HG02840 (cell line): Measurements from ENCODE around the gene FLOT2.
"Not testable (repeated sequence)": the region's sequence is repeated elsewhere in the genome, so short reads cannot be mapped to it uniquely, and the experiment has no call there.

Experiments
- ATAC-seq: cut with Tn5 transposase; IDR thresholded peaks from one replicate; pipeline ENCODE4 v1.9.1; 2021; ENCODE audit warnings: mild to moderate bottlenecking, moderate library complexity, moderate number of reproducible peaks; ENCODE audit not compliant: unreplicated experiment, low FRiP score

FLOT2 gene

GRCh38 chr17:28853295-28853694 lies 44.2 kb downstream of the FLOT2 start:
- no peak for ATAC-seq

- no peak for ATAC-seq
Measured at GRCh38 chr17:28849281-28849680, 48.3 kb downstream of the FLOT2 start.

DNA sequence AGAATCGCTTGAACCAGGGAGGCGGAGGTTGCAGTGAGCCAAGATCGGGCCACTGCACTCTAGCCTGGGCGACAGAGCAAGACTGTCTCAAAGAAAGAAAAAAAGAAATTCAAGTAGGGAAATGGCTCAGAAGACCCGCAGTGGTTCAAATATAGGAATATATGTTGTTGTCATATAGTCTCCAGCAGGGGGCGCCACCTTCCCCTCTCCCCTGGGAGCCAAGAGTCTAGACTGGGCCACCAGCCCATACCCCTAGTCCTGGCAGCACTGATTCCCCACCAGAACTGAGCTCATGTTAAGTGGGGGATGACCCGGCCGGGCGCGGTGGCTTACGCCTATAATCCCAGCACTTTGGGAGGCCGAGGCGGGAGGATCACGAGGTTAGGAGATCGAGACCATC lies 48.9 kb downstream of the FLOT2 start:
- ATAC-seq: not testable (repeated sequence)

DNA sequence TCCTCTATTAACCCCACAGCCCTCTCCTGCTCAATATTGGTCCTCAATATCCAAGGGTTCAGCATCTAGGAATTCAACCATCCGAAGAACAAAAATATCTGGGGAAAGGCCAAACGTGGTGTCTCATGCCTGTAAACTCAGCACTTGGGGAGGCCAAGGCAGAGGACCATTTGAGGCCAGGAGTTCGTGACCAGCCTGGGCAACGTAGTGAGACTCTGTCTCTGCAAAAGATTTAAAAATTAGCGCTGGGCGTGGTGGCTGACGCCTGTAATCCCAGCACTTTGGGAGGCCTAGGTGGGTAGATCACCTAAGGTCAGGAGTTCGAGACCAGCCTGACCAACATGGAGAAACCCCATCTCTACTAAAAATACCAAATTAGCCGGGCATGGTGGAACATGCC lies 50.8 kb downstream of the FLOT2 start:
- ATAC-seq: not testable (repeated sequence)

DNA sequence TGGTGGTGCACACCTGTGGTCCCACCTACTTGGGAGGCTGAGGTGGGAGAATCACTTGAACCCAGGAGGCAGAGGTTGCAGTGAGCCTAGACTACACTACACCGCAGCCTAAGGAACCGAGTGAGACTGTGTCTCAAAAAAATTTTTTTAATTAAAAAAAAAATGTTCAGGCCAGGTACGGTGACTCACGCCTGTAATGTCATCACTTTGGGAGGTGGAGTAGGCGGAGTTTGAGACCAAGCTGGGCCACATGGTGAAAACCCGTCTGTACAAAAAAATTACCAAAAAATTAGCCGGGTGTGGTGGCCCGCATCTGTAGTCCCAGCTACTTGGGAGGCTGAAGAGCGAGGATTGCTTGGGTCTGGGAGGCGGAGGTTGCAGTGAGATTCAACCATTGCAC lies 51.3 kb downstream of the FLOT2 start:
- no peak for ATAC-seq

GRCh38 chr17:28843816-28844148 lies 53.8 kb downstream of the FLOT2 start:
- no peak for ATAC-seq

DNA sequence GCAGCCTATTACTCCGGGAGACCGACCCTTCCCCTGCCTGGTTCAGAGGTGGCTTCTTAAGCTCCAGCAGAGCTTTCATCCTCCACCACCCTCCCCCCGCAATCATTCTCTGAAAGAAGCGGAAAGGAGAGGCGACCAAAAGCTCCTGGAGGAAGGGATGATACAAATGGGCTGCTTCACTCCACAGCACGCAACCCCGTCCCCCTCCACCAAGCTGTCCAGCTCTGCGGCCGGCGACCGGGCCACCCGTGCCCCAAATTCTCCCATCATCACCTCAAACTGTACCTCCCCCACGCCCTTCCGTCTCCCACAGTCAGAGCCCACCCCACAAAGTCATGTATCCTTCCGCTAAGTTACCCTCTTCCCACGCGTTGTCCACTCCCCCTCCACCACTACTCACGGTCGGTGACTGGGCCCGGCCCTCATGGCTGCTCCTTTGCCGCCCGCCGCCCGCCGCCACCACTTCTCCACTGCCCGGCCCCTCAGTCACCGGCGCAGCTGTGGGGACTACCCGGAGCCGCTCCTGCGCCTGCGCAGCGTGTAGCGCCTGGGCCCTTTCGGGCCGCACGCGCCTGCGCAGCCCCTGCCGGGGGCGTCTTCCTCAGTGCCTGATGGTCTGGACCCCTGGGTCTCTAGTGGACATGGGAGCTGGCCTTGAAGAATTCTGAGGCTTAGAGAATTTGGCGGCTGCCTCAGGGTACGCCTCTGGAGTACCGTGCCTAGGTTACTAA lies 55.1 kb downstream of the FLOT2 start, which contains the start of gene FAM222B:
FAM222B (minus strand) TSS at position 509 of the 731 bp plus-strand sequence. CDS start 76,123 bp downstream, outside the sequence.
- peak; percentile 64 for ATAC-seq

DNA sequence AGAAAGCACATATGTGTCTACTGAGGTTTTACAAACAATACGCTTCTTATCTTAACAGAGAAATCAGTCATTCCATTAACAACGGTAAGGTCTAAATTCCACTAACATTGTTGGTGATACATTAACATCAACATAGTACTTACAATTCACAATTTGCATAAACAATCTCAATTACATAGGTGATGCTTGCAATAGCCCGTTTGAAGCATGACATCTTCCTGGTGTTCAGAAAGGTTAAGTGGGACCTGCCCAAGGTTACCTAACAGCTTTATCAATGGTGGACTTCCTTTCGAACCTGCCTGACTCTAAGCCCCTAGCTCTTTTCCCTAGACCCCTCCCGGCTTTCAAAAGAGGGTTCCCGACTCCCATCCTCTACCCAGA lies 55.6 kb downstream of the FLOT2 start:
- ATAC-seq: no peak

DNA sequence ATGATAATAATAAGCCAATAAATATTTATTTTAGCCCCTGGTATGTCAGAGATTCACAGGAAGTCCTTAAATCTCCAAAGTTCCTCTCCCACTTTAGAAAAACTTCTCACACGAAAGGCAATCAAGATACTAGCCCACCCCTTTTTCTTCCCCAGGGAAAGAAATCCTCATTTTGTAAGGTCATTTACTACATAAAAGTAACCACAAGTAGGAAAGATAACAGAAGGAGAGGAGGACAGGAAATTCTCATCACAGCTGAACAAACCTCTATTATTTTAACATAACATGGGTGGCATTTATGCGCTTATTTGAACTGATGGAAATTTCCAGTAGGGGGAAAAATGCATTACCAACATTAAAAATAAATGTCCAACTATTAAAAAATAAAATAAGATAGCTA lies 58.3 kb downstream of the FLOT2 start:
- no peak for ATAC-seq

GRCh38 chr17:28836541-28836940 lies 61.0 kb downstream of the FLOT2 start:
- not testable (repeated sequence) for ATAC-seq

- no peak for ATAC-seq
Measured at GRCh38 chr17:28834420-28834819, 63.1 kb downstream of the FLOT2 start.
